ENCODE results near the gene CEP72. TPM values are rescaled to one million over a fixed set of nuclear protein-coding genes. Genes with fewer than 3 reads are reported as not detected.
"Not testable (repeated sequence)": the region's sequence is repeated elsewhere in the genome, so short reads cannot be mapped to it uniquely, and the experiment has no call there.

Gene CEP72
- total RNA-seq, 1 donor, result 5.2 TPM

DNA sequence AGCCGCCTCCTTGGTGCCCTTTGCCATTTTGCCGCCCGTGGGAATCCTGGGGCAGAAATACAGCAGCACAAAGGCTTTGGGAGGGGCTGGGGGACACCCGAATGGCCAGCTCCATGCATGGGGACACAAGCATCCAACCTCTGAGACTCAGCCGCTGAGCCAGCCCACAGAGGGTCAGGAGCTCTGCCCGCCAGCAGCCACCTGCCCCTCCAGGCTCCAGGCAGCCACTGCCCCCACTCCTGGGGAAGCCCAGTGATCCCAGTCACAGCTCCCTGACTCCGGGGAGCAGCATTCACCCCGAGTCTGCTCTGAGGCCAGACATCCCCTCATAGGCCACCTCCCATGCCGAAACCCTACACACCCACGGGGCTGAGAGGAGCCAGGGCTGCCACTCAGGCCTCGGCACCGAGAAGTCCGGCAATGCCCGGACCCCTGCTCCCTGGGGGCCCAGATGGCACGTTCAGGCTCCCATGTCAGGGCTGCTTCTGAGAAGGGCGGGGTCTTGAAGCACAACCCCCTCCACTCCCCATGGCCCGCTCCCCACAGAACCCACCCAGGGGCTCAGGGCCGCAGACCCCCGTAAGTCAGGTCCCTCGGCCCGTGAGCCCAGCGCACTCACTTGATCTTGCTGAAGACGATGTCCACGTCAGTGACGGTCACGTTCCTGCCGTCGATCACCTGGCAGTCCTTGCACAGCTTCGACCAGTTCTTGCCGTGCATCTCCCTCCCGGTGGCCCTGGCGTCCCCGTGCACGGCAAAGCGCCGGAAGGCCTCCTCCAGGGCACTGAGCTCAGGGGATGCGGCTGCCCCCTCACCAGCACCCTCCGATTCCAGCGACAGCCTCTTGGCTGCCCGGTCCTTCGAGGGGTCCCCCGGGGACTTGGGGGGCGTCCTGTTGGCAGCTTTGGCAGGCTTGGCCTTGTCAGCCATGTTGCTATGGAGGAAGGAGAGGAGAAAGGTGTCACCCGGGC lies 65.3 kb downstream of the CEP72 start:
- no peak for DNase-seq (ENCODE audit: low read depth)
- no peak overlapping the region for H3K4me3 ChIP-seq (ENCODE audit: low read depth, low read length)
- TF ChIP-seq, protein P1, sequence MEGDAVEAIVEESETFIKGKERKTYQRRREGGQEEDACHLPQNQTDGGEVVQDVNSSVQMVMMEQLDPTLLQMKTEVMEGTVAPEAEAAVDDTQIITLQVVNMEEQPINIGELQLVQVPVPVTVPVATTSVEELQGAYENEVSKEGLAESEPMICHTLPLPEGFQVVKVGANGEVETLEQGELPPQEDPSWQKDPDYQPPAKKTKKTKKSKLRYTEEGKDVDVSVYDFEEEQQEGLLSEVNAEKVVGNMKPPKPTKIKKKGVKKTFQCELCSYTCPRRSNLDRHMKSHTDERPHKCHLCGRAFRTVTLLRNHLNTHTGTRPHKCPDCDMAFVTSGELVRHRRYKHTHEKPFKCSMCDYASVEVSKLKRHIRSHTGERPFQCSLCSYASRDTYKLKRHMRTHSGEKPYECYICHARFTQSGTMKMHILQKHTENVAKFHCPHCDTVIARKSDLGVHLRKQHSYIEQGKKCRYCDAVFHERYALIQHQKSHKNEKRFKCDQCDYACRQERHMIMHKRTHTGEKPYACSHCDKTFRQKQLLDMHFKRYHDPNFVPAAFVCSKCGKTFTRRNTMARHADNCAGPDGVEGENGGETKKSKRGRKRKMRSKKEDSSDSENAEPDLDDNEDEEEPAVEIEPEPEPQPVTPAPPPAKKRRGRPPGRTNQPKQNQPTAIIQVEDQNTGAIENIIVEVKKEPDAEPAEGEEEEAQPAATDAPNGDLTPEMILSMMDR (IDR thresholded peaks at IDR 0.05; ENCODE audit: insufficient read depth, low read depth, low read length), result no peak

DNA sequence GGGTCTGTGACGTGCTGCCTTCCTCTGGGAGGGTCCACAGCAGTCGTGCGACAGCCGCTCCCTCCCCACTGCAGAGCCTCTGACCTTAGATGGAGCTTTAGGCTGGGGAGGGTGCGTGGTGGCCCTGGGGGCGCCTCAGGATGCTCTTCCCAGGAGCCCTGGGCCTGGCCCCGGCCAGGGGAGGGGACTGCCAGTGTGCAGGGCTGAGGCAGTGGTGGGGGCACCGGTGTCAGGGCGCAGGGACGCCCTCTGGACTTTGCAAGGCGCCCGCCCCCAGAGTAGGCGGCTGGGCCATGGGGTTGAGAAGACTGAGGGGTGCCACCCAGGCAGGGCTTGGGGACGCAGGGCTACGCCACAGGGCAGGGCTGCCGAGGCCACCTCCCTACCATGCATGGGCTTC lies 66.4 kb downstream of the CEP72 start:
- DNase-seq (ENCODE audit: low read depth); H3K4me3 ChIP-seq (ENCODE audit: low read depth, low read length): not testable (repeated sequence)

DNA sequence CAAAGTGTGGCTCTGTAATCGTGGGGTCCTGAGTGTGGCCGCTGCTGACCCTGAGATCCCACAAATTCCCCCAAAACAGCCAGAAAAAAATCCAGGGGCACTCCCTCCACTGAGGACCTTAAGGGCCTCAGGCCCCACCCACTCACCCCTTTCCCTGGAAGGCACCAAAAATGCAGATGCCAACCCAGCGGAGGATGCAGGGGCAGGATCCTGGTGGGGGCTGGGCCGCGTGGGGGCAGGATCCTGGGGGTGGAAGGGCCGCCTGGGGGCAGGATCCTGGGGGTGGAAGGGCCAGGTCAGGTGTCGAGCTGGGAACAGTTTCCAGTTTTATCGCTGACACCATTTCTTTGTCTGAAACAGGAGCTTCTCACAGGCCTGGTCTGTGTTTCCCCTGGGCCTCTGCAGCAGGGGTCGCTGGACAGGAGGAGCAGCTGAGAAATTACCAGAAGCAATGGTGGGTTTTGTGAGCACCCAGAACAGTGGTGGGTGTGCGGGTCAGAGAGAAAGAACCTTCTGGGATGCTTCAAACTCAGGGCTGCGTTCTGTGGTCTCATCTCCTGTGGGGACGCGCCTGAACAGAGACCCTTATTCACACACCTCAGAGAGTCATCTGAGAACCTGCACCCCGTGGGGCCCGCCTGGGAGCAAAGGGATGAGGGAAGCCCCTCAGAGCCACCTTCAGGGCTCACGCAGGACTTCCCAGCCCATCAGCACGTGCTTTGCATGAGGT lies 67.2 kb downstream of the CEP72 start:
- not testable (repeated sequence) for H3K4me3 ChIP-seq (ENCODE audit: low read depth, low read length); DNase-seq (ENCODE audit: low read depth)

DNA sequence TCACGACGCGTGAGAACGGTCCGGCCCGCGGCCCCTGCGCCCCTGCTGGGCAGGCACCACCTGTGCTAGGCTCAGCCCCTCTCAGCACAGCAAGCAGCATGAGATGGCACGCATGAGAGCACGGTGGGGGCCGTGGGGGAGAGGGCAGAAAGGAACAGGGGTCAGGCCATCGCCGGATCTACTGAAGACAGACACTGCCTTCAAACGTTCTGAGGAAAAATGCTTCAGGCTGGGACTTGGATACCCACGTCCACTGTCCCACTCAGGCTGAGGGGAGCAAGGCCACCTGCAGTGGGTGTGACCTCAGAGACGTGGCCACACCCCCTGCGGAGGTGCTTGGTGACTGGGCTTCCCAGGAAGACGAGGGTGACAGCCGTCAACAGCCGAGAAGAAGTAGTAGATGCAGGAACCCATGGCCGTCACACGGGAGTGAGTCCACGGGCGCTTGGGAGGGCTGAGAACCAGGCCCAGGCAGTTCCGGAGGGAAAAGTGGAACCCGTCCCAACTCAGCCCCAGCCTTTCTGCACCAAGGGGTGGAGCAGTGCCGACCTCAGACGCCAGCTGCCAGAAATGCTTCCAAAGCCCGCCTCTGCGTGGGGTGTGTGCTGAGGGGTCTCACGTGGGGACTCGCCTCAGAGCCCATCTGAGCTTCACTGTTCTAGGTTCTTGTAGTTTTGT lies 68.1 kb downstream of the CEP72 start:
- not testable (repeated sequence) for H3K4me3 ChIP-seq (ENCODE audit: low read depth, low read length); DNase-seq (ENCODE audit: low read depth)

DNA sequence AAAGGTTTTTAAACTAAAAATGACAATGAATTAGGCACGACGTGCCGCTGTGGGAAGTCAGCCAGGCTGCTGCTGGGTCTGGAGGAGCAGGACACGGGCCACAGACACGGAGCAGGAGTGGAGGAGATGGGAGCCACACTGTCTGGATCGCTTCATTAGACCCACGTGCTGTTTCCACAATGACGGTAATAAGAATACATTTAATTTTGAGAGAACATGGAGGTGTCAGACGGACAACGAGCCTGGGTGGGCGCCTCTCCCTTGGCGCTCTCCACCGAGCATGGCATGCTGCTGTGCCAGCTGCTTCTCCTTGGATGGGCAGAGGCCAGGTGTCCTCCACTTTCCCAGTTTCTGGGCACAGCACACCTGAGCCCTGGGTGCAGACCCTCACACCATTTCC lies 68.7 kb downstream of the CEP72 start:
- DNase-seq (ENCODE audit: low read depth); H3K4me3 ChIP-seq (ENCODE audit: low read depth, low read length): not testable (repeated sequence)

- not testable (repeated sequence) for H3K4me3 ChIP-seq (ENCODE audit: low read depth, low read length); DNase-seq (ENCODE audit: low read depth)
These were observed 69.4 kb downstream of the CEP72 start for GRCh38 chr5:681317-682191.

DNA sequence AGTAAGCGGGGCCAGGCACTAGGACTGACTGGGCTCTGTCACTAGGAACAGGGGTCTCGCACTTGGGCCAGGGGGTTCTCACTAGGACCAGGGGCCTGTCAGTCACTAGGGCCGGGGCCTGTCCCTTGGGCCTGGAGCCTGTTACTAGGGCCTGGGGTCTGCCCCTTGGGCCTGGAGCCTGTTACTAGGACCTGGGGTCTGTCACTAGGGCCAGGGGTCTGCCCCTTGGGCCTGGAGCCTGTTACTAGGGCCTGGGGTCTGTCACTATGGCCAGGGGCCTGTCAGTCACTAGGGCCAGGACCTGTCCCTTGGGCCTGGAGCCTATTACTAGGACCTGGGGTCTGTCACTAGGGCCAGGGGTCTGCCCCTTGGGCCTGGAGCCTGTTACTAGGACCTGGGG lies 70.1 kb downstream of the CEP72 start:
- not testable (repeated sequence) for H3K4me3 ChIP-seq (ENCODE audit: low read depth, low read length); DNase-seq (ENCODE audit: low read depth)

GRCh38 chr5:682651-683358 lies 70.7 kb downstream of the CEP72 start:
- DNase-seq (ENCODE audit: low read depth), result not testable (repeated sequence)

DNA sequence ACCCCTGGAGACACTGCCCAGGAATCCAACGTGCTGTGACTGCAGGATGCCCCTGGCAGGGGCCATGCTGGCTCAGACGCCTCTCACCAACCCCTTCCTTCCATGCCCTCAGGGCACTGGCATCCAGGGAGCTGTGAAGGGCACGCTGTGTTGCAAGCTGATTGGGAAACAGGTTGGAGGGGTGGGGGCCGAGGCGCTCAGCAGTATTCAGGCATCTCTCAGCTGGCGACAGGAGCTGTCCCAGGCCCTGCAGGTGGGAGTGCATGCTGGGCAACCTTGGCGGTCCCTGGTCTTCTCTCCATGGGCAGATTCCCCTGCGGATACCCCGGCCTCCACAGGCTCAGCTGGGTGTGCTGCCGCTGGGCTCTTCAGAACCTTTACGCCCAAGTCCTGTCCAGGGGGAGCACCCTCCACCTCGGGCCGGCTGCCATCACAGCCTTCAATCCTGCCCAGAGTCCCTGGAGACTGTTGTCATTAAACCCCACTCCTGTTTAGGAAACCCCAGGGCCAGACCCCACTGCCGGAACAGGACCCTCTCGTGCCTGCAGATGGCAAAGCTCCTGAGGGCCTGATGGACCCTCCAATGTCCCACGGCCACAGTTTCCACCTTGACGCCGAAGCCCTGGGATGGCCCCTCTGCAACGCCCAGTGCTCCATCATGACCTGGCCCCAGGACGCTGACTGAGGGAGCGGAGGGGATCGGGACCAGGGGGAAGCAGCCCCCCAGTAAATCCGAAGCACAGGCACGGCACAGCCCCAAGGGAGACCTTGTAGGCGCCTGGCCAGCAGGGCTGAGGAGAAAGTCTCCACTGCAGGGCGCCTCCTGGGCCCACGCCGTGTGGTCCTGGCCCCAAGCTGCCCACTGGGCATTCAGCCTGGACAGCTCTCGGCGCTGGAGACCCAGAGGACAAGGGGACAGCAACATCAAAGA lies 71.7 kb downstream of the CEP72 start:
- no peak for DNase-seq (ENCODE audit: low read depth)
- no peak overlapping the region for H3K4me3 ChIP-seq (ENCODE audit: low read depth, low read length)
- TF ChIP-seq, protein P1 (IDR thresholded peaks at IDR 0.05; ENCODE audit: insufficient read depth, low read depth, low read length), result no peak

More at GRCh38 chr5:682651-683358, 70.7 kb downstream of the CEP72 start:
- not testable (repeated sequence) for H3K4me3 ChIP-seq (ENCODE audit: low read depth, low read length)

All from fibroblast of villous mesenchyme (primary cell).